Peyer's patch (tissue), 4 donors: Measurements from ENCODE around the gene SBF2.

Source experiments
- POLR2A ChIP-seq, 2 donors: fragments of 450-650 bp; IDR thresholded peaks; one replicate each; pipeline ENCODE4 v1.5.1; 2017; ENCODE audit warnings: antibody characterized with exemption in 2 of 2, mild to moderate bottlenecking in 2 of 2, moderate library complexity in 2 of 2
- TF ChIP-seq, protein P1 (sequence below), 6 experiments: fragments of 450-650 bp in 4 of 6; fragments of 200-600 bp in 2 of 6; sonication (generic) in 1 of 6; IDR thresholded peaks; one replicate each; pipeline ENCODE4 v1.5.1; 2017 to 2019; ENCODE audit warnings: antibody characterized with exemption in 6 of 6, mild to moderate bottlenecking in 3 of 6, moderate library complexity in 1 of 6

DNA sequence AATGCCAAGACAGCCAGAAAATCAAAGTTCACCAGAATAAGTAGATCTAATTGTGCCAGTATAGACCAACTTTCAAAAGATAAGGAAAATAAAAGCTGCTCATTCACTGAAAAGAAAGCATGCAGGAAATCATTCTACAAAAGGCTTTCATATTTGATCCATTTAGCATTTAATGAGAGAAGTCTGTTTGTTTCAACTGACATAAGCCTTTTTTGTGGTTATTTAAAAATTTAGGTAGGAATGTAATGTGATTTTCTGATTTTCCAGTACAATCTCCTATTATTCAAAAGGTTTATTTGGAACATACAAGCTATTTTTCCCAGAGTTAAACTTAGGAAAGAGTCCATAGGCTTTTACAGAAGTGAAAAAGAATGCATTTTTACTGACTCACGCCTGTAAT is 92.7 kb downstream of the SBF2 start:
- TF ChIP-seq, protein P1, sequence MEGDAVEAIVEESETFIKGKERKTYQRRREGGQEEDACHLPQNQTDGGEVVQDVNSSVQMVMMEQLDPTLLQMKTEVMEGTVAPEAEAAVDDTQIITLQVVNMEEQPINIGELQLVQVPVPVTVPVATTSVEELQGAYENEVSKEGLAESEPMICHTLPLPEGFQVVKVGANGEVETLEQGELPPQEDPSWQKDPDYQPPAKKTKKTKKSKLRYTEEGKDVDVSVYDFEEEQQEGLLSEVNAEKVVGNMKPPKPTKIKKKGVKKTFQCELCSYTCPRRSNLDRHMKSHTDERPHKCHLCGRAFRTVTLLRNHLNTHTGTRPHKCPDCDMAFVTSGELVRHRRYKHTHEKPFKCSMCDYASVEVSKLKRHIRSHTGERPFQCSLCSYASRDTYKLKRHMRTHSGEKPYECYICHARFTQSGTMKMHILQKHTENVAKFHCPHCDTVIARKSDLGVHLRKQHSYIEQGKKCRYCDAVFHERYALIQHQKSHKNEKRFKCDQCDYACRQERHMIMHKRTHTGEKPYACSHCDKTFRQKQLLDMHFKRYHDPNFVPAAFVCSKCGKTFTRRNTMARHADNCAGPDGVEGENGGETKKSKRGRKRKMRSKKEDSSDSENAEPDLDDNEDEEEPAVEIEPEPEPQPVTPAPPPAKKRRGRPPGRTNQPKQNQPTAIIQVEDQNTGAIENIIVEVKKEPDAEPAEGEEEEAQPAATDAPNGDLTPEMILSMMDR (IDR thresholded peaks at IDR 0.05): no peak
- TF ChIP-seq POLR2A (IDR thresholded peaks at IDR 0.05): no peak
